Right lobe of liver (tissue), 6 donors: ENCODE data around the gene TNFRSF21. TPM values are rescaled to one million over a fixed set of nuclear protein-coding genes. Genes with fewer than 3 reads are reported as not detected.

Experiments used
- ATAC-seq, 4 donors: fragments of 200-7000 bp; cut with Tn5 transposase; one replicate each; pipeline ENCODE4 v1.9.1; 2020; ENCODE audit warnings: mild to moderate bottlenecking in 4 of 4, moderate library complexity in 4 of 4
- DNase-seq, 3 donors: peaks; one replicate each; pipeline ENCODE4 v3.0.0-alpha.2; 2020
- H3K27ac ChIP-seq, 3 donors: fragments of 200-600 bp; one replicate each; pipeline ENCODE4 v1.8.0; 2022
- H3K27me3 ChIP-seq, 2 donors: fragments of 200-600 bp; one replicate each; pipeline ENCODE4 v1.8.0; 2022
- H3K36me3 ChIP-seq, 4 donors: fragments of 200-600 bp; sonication (generic) in 1 of 4; one replicate each; pipeline versions ENCODE4 v1.5.1 to v1.8.0; 2017 to 2022; ENCODE audit warnings: control low read depth in 1 of 4
- H3K4me1 ChIP-seq, 4 donors: fragments of 200-600 bp; sonication (generic) in 1 of 4; one replicate each; pipeline versions ENCODE4 v1.5.1 to v1.8.0; 2017 to 2022; ENCODE audit warnings: control low read depth in 1 of 4
- H3K4me3 ChIP-seq, 3 donors: fragments of 200-600 bp; one replicate each; pipeline ENCODE4 v1.8.0; 2022
- H3K9me3 ChIP-seq, 4 donors: fragments of 200-600 bp; sonication (generic) in 1 of 4; one replicate each; pipeline versions ENCODE4 v1.5.1 to v1.8.0; 2017 to 2022; ENCODE audit warnings: control low read depth in 1 of 4
- POLR2A ChIP-seq: fragments of 450-650 bp; IDR thresholded peaks from one replicate; pipeline ENCODE4 v1.6.1; 2017; ENCODE audit warnings: antibody characterized with exemption, mild to moderate bottlenecking
- WGBS: methylation state at CpG from one replicate; pipeline ENCODE4 v1.1.6; 2018; ENCODE audit warnings: low coverage, low lambda C conversion rate; ENCODE audit not compliant: insufficient coverage; ENCODE audit errors: missing lambda C conversion rate; 5-methylcytosine and 5-hydroxymethylcytosine counted together
- intact Hi-C, 2 donors: fragments of 100-400 bp; cut with DNase I; formaldehyde crosslinking; loops; one replicate each; pipeline versions ENCODE4 v1.11.2 to v1.14.1; 2022
- total RNA-seq, 6 experiments: library from RNA; depleted of rRNA in 2 of 6; stranded (reverse); fragments of >200 nt in 2 of 6; fragmentation: NEBNext Ultra II Directional in 3 of 6; extraction: Animal tissue kit (Norgen Biotek cat#: 25700) in 3 of 6; gene quantifications; one replicate each; pipeline versions ENCODE4 v1.1.0 to v1.2.4, GENCODE V29; 2016 to 2023
- TF ChIP-seq, protein P1 (sequence below), 4 donors: fragments of 200-600 bp in 3 of 4; fragments of 450-650 bp in 1 of 4; IDR thresholded peaks; one replicate each; pipeline versions ENCODE4 v1.5.1 to v1.8.0; 2016 to 2022; ENCODE audit warnings: antibody characterized with exemption in 4 of 4, mild to moderate bottlenecking in 2 of 4
- donor health status: DM: no; HTN: yes; CAD: no.
- donor health status: DM: no; HTN: no; CAD: no.
- donor health status: DM: no; HTN: no; CAD: no.
- donor health status: DM: no; HTN: yes; CAD: no.
- donor health status: DM: no; HTN: yes; CAD: no.

Gene TNFRSF21
- total RNA-seq, 6 experiments from 2014 or later: 1.9 to 7.9 (median 5.3) TPM

DNA sequence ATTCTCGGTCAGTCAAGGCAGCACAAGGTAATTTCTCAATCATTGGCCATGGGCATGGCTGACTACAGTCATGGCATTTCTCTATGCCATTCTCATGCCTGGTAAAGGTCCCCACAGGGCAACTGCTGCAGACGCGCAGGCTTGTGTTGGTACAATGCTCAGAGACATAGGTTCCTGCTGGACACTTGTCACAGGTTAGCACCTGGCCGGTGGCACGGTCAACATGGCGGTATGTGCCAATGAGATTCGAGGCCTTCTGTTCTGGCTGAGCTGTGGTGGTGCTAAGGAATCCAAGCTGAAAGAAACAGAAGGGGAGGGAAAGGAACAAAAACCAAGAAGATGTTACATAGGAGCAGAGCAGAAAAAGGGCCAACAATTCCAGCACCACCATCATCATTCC lies 23.4 kb downstream of the TNFRSF21 start:
- intact Hi-C loops: no loop called here
- H3K27ac ChIP-seq: no peak overlapping the region
- no peak overlapping the region for H3K4me3 ChIP-seq
- 98% methylated on average over 6 of the region's 7 CpGs for WGBS
- DNase-seq (no peak), ATAC-seq (no peak)
- no peaks in the 10 kb centered on the region for H3K4me1 ChIP-seq
- peaks cover 0 to 4% (median 0%) of the 10 kb centered on the region in 4 donors for H3K9me3 ChIP-seq
- no peaks in the 10 kb centered on the region for H3K27me3 ChIP-seq
- H3K36me3 ChIP-seq: no peaks in the 10 kb centered on the region
- TF ChIP-seq POLR2A: no peak
- TF ChIP-seq, protein P1, sequence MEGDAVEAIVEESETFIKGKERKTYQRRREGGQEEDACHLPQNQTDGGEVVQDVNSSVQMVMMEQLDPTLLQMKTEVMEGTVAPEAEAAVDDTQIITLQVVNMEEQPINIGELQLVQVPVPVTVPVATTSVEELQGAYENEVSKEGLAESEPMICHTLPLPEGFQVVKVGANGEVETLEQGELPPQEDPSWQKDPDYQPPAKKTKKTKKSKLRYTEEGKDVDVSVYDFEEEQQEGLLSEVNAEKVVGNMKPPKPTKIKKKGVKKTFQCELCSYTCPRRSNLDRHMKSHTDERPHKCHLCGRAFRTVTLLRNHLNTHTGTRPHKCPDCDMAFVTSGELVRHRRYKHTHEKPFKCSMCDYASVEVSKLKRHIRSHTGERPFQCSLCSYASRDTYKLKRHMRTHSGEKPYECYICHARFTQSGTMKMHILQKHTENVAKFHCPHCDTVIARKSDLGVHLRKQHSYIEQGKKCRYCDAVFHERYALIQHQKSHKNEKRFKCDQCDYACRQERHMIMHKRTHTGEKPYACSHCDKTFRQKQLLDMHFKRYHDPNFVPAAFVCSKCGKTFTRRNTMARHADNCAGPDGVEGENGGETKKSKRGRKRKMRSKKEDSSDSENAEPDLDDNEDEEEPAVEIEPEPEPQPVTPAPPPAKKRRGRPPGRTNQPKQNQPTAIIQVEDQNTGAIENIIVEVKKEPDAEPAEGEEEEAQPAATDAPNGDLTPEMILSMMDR (IDR thresholded peaks at IDR 0.05): no peak

GRCh38 chr6:47283993-47284392 lies 25.7 kb downstream of the TNFRSF21 start:
- Histone ChIP-seq H3K9me3 (no peaks in the 10 kb centered on the region), H3K27ac (no peak overlapping the region)
- no CpG with 5 or more reads among the region's 7 CpGs for WGBS

DNA sequence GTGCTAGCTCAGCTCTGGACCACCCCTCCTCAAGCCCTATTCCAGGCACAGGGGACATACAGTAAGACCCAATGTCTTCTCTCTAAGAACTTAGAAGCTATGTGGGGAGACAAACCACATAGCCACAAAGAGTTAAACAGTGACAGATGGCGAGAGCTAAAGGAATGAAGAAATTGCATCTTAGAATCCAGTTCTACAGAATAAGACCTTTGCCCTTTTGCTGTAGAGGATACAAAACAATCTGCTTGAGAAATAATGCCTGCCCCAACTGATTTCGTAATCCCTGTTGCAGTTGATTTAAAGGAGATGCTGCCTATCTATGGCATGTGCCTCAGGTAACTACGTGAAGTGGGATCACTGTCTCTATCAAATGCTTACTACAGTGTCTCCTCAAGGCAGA lies 31.2 kb downstream of the TNFRSF21 start:
- DNase-seq (no peak), ATAC-seq (peak in 2 of 4 donors; percentile 31 to 50)
- Histone ChIP-seq H3K36me3 (no peaks in the 10 kb centered on the region), H3K9me3 (no peaks in the 10 kb centered on the region), H3K4me1 (peaks cover 0 to 5% (median 0%) of the 10 kb centered on the region in 4 donors), H3K27me3 (no peaks in the 10 kb centered on the region), H3K27ac (no peak overlapping the region), H3K4me3 (no peak overlapping the region)
- no peak for TF ChIP-seq POLR2A
- TF ChIP-seq, protein P1 (IDR thresholded peaks at IDR 0.05): no peak
- intact Hi-C loops: no loop called here
- WGBS: 21% methylated on average over 3 of the region's 3 CpGs

More at GRCh38 chr6:47283993-47284392, 25.7 kb downstream of the TNFRSF21 start:
- TF ChIP-seq POLR2A: no peak
- TF ChIP-seq, protein P1 (IDR thresholded peaks at IDR 0.05): no peak
- ATAC-seq (no peak), DNase-seq (no peak)
- no peaks in the 10 kb centered on the region for H3K36me3 ChIP-seq
- H3K27me3 ChIP-seq: no peaks in the 10 kb centered on the region
- intact Hi-C loops: no loop called here
- H3K4me1 ChIP-seq: no peaks in the 10 kb centered on the region
- H3K4me3 ChIP-seq: no peak overlapping the region

- Histone ChIP-seq H3K4me1 (peaks cover 0 to 5% (median 0%) of the 10 kb centered on the region in 4 donors), H3K36me3 (no peaks in the 10 kb centered on the region), H3K4me3 (no peak overlapping the region), H3K27me3 (no peaks in the 10 kb centered on the region), H3K27ac (no peak overlapping the region), H3K9me3 (no peaks in the 10 kb centered on the region)
- TF ChIP-seq, protein P1 (IDR thresholded peaks at IDR 0.05): no peak
- TF ChIP-seq POLR2A: no peak
- WGBS: 74% methylated on average over 4 of the region's 4 CpGs
- ATAC-seq (no peak), DNase-seq (no peak)
- intact Hi-C loops: no loop called here
Observed at GRCh38 chr6:47277702-47278101, 32.0 kb downstream of the TNFRSF21 start.

DNA sequence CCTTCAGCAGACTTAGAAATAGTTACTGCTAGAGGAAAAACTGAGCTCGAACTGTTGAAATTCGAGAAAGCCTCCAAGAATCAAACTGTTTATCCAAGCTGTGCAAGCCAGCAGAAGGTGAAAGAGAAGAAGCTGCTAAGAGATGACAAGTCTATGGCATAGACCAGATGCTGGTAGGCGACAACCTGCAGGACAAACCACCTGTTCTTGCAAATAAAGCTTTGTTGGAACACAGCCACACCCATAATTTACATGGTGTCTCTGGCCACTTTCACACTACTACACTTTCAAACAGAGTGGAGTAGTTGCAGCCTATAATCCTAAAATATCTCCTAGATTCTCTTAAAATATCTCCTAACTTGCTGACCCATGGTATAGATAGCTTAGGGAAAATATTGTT lies 33.3 kb downstream of the TNFRSF21 start:
- Histone ChIP-seq H3K4me3 (no peak overlapping the region), H3K4me1 (peaks cover 0 to 5% (median 0%) of the 10 kb centered on the region in 4 donors), H3K27me3 (no peaks in the 10 kb centered on the region), H3K9me3 (no peaks in the 10 kb centered on the region), H3K27ac (no peak overlapping the region), H3K36me3 (no peaks in the 10 kb centered on the region)
- DNase-seq (no peak), ATAC-seq (no peak)
- TF ChIP-seq POLR2A: no peak
- TF ChIP-seq, protein P1 (IDR thresholded peaks at IDR 0.05): no peak
- intact Hi-C loops: no loop called here
- 90% methylated on average over 3 of the region's 3 CpGs for WGBS
